GM11168 (cell line): ENCODE data around the gene AXIN1.

Experiments
- in situ Hi-C: fragments of 300-500 bp; cut with MboI; formaldehyde crosslinking; loops from one replicate; pipeline ENCODE4 v1.12.0; 2022; ENCODE audit warnings: low sequenced_read_pairs; ENCODE audit not compliant: unreplicated experiment

The AXIN1 gene

GRCh38 chr16:255183-255582, 97.3 kb downstream of the AXIN1 start:
- in situ Hi-C loops, result no loop called here

DNA sequence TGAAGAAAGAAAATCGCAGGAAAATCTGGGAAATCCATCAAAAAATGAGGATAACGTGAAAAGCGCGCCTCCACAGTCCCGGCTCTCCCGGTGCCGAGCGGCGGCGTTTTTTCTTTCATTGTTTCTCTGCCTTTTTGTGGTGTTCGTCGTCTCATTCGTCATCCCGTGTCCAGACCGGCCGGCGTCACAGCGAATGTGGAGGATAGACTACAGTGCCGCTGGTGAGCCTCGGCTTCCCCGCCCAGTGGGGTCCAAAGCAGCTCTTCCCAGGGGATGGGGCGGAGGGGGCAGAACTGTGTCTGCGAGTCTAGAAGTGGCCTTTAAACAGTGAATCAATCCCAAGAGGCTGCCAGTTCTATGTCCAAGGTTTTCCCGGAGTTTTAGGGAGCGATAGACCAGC, 98.1 kb downstream of the AXIN1 start:
- in situ Hi-C loops, result no loop called here

- in situ Hi-C loops, result no loop called here
These were observed 98.7 kb downstream of the AXIN1 start for GRCh38 chr16:253833-254232.

DNA sequence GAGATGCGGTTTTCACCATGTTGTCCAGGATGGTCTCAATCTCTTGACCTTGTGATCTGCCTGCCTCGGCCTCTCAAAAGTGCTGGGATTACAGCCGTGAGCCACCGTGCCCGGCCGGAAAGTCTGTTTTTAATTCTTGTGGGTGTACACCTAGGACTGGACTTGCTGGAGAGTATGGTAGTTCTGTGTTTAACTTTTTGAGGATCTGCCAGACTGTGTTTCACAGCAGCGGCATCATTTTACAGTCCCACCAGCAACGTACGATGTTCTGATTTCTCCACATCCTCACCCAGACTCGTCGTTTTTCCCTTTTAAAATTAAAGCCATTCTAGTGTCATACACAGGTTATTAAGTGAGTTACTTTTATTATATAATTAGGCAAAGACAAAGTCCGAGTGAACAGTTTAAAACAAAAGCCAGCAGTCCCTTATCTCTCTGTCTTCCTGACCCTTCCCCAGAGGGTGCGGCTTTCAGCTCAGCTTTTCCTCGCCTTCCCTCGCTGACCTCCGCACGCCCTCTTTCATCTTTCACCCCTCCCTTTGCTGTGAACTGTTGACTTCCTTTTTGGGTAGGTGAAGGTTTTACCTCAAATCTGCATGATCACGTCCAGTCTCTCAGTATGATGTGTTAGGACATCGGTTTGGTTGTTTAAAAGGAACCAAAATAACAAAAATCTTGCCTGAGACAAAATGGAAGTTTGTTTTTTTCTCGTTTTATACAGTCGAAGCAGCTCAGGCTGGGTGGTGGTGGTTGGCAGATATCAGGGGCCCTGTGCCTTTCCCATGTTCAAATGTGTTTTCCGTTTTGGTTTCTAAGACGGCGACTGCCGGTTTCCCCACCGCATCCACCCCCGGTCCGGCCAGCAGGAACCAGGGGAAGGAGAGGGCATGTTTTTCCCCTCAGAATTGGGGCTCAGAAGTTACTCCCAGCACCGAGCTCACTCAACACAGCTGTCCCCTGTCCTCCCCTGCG, 99.9 kb downstream of the AXIN1 start:
- in situ Hi-C loops, result no loop called here

DNA sequence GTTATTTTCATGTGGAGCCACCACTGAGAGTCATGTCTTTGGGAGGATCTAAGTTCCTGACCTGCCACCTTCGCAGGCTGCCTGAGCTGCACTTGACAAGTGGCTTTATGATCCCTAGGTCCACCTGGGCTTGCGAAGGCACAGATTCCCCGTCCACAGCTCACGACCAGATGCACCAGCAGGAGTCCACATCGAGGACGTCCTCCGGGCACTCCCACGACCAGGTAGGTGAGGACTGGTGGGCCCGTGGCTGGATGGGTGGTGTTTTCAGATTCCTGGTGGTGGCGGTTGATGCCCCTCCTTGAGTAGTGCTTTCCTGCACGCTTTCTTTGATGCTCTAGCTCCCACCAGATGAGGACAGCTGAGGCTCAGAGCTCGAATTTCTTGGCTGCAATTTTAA, 103.1 kb downstream of the AXIN1 start:
- in situ Hi-C loops, result no loop called here

DNA sequence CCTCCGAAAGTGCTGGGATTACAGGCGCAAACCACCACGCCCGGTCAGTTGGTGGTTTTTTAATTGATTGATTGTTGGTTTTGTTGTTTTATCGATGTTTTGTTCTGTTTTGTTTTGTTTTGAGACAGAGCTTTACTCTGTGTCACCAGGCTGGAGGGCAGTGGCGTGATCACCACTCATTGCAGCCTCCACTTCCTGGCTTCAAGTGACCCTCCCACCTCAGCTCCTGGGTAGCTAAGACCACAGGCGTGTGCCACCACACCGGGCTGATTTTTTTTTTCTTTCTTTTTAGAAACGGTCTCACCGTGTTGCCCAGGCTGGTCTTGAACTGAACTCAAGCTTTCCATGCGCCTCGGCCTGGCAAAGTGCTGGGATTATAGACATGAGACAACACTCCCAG, 105.5 kb downstream of the AXIN1 start:
- in situ Hi-C loops, result no loop called here

DNA sequence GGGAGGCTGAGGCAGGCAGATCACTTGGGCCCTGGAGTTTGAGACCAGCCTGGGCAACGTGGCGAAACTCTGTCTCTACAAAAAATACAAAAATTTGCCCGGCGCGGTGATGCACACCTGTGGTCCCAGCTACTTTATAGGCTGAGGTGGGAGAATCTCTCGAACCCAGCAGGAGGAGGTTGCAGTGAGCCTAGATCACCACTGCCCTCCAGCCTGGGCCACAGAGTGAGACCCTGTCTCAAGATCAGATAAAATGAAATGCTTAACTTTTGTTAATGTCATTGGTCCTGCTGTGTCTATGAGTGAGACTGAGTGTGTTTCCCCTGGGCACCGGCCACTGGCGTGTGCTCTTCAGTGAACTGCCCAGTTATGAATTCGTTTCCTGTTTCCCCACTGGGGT, 107.4 kb downstream of the AXIN1 start:
- in situ Hi-C loops, result no loop called here

DNA sequence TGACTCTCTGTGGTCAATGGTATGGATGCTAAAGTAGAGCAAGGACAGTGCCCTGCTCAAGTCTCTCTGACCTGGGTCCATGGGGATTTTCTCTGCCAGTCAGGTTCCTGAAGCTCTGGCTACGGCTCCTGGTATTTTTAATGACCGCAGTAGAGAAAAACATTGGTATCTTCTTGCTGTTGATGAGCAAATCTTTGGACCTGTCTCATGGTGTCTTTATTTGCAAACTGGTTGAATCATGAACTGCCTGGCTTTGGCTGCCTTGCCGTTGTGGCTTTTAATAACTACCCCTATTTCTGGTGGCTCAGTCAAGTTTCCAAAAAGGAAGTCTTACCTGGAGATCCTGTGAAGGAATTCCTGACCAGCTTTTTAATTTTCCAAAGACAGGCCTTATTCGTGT, 109.2 kb downstream of the AXIN1 start:
- in situ Hi-C loops, result no loop called here

DNA sequence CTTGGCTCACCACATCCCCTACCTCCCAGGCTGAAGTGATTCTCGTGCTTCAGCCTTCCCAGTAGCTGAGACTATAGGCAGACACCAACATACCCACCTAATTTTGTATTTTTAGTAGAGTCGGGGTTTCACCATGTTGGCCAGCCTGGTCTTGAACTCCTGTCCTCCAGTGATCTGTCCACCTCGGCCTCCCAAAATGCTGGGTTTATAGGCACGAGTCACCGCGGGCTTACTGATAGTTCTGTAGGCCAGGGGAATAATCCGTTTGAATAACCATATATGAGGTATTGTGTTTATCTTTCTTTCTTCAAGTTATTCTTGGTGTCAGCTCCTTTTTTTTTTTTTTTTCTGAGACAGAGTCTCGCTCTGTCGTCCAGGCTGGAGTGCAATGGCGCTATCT, 110.2 kb downstream of the AXIN1 start:
- in situ Hi-C loops, result no loop called here

- in situ Hi-C loops, result no loop called here
These were observed 112.0 kb downstream of the AXIN1 start for GRCh38 chr16:240559-240958.

DNA sequence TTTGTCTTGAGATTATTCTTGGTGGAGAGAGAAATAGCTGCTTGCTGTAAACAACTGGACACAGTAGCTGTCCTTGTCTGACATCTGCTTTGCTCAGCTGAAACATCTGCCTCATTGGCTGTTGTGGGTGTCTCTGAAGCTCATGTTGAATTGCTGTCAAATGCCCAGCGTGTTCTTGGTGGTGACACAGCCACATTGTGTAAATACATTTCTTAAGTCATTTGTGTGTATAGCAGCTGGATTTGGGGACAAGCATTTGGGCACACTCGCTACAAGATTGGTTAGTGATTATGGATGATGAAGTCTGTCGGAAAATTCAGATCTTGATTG, 112.6 kb downstream of the AXIN1 start:
- in situ Hi-C loops, result no loop called here
